Nephron (organoid): ENCODE results near the gene PLRG1.

Source experiments
- H3K27ac Mint-ChIP-seq, 3 experiments: 2 replicates each; pipeline ENCODE4 v1.8.0; 2020; ENCODE audit warnings: mixed read lengths in 3 of 3, mild to moderate bottlenecking in 2 of 3, moderate library complexity in 1 of 3
- H3K27me3 Mint-ChIP-seq: 2 replicates; pipeline ENCODE4 v1.8.0; 2021; ENCODE audit warnings: low read depth, mild to moderate bottlenecking, moderate library complexity, mixed read lengths
- H3K36me3 Mint-ChIP-seq: 2 replicates; pipeline ENCODE4 v1.8.0; 2020; ENCODE audit warnings: low read depth, mixed read lengths
- H3K4me1 Mint-ChIP-seq: 2 replicates; pipeline ENCODE4 v1.8.0; 2020; ENCODE audit warnings: mixed read lengths
- H3K4me3 Mint-ChIP-seq, 3 experiments: 2 replicates each; pipeline ENCODE4 v1.8.0; 2020; ENCODE audit warnings: mild to moderate bottlenecking in 3 of 3, mixed read lengths in 3 of 3, moderate library complexity in 2 of 3
- H3K9me3 Mint-ChIP-seq: 2 replicates; pipeline ENCODE4 v1.8.0; 2020; ENCODE audit warnings: mixed read lengths
- CTCF ChIP-seq, 3 experiments: fragments of 200-600 bp; sonication (generic); IDR thresholded peaks; one replicate each; pipeline ENCODE4 v1.5.0; 2021; ENCODE audit warnings: antibody characterized with exemption in 3 of 3; ENCODE audit not compliant: unreplicated experiment in 3 of 3

PLRG1 gene

GRCh38 chr4:154591890-154592289 lies 41.7 kb upstream of the PLRG1 start:
- Mint-ChIP-seq H3K36me3 (no peaks in the 10 kb centered on the region), H3K27me3 (no peaks in the 10 kb centered on the region), H3K4me3 (no peak overlapping the region), H3K4me1 (no peaks in the 10 kb centered on the region), H3K9me3 (no peaks in the 10 kb centered on the region), H3K27ac (no peak overlapping the region)
- TF ChIP-seq CTCF (IDR thresholded peaks at IDR 0.05; ENCODE audit: unreplicated experiment in 3 of 3) = no peak

GRCh38 chr4:154590329-154591006 lies 40.3 kb upstream of the PLRG1 start, which contains the start of gene FGA:
Gene FGA, minus strand, starts transcription at chr4:154590742. Its CDS starts 55 bp downstream, at chr4:154590687.
- Mint-ChIP-seq H3K9me3 (no peaks in the 10 kb centered on the region), H3K27ac (no peak within 1 kb of the TSS), H3K36me3 (no peaks in the 10 kb centered on the region), H3K4me3 (no peak within 1 kb of the TSS), H3K27me3 (no peaks in the 10 kb centered on the region), H3K4me1 (no peaks in the 10 kb centered on the region)
- TF ChIP-seq CTCF (IDR thresholded peaks at IDR 0.05; ENCODE audit: unreplicated experiment in 3 of 3) = no peak

GRCh38 chr4:154589296-154590197 lies 39.3 kb upstream of the PLRG1 start:
- H3K36me3 Mint-ChIP-seq = no peaks in the 10 kb centered on the region
- TF ChIP-seq CTCF (IDR thresholded peaks at IDR 0.05; ENCODE audit: unreplicated experiment in 3 of 3) = no peak
- H3K4me1 Mint-ChIP-seq = no peaks in the 10 kb centered on the region
- H3K27ac Mint-ChIP-seq = no peak overlapping the region
- H3K4me3 Mint-ChIP-seq = no peak overlapping the region
- H3K9me3 Mint-ChIP-seq = no peaks in the 10 kb centered on the region
- no peaks in the 10 kb centered on the region for H3K27me3 Mint-ChIP-seq

- no peaks in the 10 kb centered on the region for H3K9me3 Mint-ChIP-seq
- no peak overlapping the region for H3K27ac Mint-ChIP-seq
- H3K4me1 Mint-ChIP-seq = no peaks in the 10 kb centered on the region
- no peaks in the 10 kb centered on the region for H3K27me3 Mint-ChIP-seq
- no peak for TF ChIP-seq CTCF (IDR thresholded peaks at IDR 0.05; ENCODE audit: unreplicated experiment in 3 of 3)
- no peaks in the 10 kb centered on the region for H3K36me3 Mint-ChIP-seq
- H3K4me3 Mint-ChIP-seq = no peak overlapping the region
These were observed 38.0 kb upstream of the PLRG1 start for GRCh38 chr4:154588198-154588597.

GRCh38 chr4:154586296-154587033 lies 36.3 kb upstream of the PLRG1 start:
- no peaks in the 10 kb centered on the region for H3K4me1 Mint-ChIP-seq
- H3K36me3 Mint-ChIP-seq = no peaks in the 10 kb centered on the region
- H3K27me3 Mint-ChIP-seq = no peaks in the 10 kb centered on the region
- H3K4me3 Mint-ChIP-seq = no peak overlapping the region
- TF ChIP-seq CTCF (IDR thresholded peaks at IDR 0.05; ENCODE audit: unreplicated experiment in 3 of 3) = no peak
- no peak overlapping the region for H3K27ac Mint-ChIP-seq
- no peaks in the 10 kb centered on the region for H3K9me3 Mint-ChIP-seq
